Stimulated activated CD4-positive, alpha-beta T cell treated with anti-CD3 and anti-CD28 coated beads, Interleukin-2, amount 100 ng/mL, for 4 hours (primary cell): ENCODE results near the gene CDH5.

Source experiments
- DNase-seq: peaks from one replicate; pipeline ENCODE4 v3.0.0-alpha.2; 2020; ENCODE audit warnings: low read depth

The CDH5 gene

DNA sequence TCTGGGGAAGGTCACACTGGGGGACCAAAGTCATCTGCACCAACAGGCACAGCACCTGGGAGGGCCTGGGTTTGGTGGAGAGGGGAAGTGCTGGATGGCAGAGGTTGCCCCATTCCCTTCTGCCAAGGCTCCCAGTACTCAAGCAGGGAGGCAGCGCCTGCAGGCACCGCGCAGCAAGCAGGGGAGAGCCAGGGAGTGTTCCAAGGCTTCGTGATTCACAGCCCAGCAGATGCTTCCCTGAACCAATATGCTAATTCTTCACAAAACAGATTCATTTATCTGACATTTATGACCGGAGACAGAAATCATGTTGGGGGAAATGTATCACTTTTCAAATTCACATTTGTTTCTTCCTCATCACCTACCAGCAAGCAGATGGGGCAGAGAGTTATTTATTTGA lies 13.4 kb upstream of the CDH5 start:
- no peak for DNase-seq

DNA sequence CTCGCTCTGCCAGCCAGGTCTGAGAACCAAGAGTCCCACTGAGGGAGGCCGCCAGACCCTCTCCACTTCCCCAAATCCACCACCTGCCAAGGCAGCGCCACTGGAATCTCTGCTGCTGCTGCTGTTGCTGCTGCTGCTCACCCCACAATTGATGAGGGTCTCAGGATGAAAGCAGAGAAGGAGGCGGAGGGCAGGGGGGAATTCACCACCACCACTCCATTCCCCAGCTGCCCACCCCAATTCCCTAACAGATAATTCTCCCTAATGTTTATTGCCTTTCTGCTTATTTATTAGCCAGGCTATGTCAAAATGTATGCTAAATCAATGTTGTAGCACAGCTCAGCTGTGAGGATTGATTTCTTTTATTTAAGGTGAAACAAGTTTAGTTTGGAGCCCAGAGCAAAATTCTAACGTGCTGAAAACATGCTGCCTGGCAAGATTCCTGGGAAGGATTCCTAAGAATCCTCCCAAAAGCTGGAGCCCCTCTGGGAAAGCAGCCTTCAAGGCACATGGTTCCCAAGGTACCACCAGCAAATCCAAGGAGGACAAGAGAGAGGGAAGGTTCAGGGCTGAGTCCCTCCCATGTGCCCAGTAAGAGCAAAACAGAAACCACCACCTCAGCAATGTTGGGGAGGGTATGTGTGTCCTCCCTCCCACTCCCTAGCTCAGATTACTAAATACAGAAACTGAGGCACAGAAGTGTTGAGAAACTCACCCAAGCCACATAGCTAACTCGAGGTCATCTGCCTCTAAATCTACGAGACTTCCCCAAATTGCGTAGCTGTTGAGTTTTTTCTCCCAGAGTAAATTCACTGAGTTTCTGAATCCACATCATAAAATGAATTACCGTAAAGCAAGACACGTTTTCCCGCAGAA lies 12.2 kb upstream of the CDH5 start:
- DNase-seq: no peak

DNA sequence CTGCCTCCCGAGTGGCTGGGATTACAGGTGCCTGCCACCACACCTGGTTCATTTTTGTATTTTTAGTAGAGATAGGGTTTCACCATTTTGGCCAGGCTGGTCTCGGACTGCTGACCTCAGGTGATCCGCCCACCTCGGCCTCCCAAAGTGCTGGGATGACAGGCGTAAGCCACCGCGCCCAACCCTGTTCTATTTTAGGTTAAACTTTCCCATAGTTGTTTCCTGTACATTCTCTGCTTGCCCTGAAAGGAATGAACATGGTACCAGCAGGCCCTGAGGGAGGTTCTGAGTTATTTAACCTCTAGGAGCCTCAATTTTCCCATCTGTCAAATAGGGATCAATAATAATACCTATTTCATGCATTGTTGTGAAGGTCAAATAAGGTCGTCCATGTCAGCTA lies 11.0 kb upstream of the CDH5 start:
- DNase-seq: no peak

DNA sequence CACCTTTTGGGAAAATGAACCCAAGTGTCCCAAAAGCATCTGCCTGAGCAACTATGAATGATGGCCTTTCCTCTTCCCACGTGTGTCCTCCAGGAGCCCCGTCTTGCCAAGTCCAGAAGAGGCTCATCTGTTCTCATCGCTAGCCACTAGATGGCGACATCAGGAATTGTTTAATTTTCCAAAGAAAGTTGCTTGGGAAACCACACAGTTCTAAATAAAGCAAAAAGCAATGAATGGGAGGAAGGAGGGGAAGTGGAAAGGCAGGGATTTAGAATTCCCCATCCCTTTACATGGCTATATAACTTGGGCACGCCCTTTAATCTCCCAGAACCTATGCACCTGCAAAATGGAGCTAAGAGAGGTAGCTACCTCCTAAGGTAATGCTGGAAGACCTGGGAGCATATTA lies 9.0 kb upstream of the CDH5 start:
- DNase-seq: peak; percentile 6

DNA sequence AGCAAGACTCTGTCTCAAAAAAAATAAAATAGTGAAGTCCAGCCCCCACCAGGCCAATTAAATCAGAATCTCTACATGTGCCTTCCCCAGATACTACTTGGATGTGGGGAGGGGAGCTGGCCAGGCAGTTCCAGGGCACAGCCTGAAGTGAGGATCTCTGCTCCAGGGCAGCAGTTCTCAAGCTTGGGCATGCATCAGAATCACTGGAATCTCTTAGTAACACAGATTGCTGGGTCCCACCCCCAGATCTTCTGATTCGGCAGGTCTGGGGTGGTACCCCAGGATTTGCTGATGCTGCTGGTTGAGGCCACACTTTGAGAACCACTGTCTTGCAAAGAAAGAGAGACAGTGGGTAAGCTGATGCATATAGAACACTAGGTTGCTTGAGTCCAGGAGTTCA lies 8.3 kb upstream of the CDH5 start:
- no peak for DNase-seq

DNA sequence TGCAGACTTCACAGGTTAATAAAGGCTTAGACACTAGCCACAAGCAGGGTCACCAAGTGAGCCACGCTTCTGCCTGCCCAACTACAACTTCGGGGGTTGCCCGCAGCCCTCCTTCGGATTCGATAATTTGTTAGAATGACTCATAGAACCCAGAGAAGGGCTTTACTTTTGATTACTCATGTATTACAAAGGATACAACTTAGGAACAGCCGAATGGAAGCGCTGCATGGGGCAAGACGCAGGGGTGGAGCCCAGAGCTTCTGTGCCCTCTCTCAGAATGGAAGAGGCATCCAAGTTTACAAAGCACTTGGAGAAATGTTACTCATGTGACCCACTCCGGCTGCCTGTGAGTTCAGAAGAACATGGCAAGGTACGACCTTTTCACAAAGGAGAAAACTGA lies 7.5 kb upstream of the CDH5 start:
- no peak for DNase-seq

DNA sequence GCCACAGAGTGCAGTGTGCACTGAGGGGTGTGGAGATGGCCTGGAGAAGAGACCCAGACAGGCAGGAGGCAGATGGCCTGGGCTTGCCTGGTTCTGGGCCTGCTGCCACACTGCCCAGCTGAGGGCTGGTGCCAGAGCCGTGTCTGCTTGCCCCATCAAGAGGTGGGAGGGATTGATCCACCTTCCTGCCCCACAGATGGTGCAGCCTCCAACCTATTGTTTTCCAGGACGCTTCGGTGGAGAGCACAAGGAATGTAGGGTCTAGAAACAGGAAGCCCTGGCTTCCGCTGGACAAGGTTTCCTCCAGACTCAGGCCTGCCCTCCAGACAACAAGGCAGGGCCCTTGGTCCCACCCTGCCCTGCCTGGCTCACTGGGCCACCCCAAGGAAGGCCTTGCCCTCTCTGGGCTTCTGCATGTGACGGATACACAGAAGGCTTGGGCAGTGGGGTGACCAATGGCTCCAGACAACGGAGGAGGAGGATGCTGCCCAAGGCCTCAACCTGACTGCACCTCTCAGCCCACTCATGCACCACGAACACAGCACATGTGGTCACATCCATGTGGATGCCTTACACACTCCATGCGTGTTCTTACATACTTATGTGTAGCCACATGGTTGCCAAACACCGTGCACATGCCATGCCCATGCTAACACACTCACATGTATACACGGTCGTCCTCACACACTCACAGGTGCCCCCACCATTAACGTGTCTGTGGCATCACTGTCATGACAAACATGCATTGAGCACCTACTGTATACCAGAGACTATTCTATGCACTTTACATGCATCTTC lies 6.5 kb upstream of the CDH5 start:
- DNase-seq: no peak

DNA sequence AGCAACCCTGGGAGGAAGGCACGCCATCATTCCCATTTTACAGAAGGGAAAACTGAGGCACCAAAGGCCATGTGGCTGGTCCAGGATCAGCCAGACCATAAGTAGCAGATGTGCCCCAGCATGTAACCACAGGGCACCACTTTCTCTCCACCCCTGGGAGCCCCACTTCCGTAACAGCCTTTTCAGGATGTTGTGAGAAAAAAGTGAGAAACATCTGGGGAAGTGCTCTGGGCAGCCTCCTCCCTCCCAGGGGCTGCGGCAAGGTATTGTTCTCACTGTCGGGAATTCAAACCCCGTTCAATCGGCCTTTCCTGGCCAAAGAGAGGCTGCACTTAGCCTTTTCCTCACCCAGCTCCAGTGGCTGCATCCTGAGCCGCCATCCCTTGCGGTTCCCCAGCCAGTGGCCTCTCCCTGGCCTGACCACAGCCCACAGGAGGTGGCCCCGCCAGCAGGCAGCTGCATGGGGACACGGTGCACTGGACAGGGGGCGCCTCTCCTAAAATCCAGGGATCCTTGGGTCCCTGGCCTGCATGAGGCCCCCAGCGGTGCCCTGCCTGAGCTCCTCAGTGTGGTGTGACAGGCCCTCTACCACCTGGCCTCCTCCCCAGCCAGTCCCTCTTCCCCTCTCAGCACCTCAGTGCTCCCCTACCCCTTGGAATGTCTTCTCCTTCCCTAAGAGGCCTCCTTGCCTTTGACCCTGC lies 5.7 kb upstream of the CDH5 start:
- DNase-seq: no peak

DNA sequence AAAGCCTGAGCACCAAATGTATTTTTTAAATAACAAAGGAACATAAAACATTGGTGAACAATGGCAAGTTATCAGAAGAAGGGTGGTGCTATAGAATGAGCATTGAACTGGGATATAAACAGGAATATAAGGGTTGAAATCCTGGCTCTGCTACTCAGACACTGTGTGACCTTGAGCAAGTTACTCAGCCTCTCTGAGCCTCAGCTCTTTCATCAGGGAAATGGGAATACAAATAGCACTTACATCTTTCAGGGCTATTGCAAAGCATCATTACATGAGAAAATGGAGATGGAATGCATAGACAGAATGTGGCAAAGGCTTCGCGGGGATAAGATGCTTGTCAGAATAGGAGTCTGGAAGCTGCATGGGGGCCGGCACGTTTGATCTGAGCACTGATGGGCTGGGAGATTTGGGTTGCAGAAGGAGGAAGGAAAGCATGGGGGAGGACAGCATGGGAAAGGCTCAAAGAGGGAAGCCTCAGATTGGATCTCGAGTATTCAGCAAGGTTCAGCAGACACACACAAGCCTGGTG lies 4.8 kb upstream of the CDH5 start:
- DNase-seq: no peak

DNA sequence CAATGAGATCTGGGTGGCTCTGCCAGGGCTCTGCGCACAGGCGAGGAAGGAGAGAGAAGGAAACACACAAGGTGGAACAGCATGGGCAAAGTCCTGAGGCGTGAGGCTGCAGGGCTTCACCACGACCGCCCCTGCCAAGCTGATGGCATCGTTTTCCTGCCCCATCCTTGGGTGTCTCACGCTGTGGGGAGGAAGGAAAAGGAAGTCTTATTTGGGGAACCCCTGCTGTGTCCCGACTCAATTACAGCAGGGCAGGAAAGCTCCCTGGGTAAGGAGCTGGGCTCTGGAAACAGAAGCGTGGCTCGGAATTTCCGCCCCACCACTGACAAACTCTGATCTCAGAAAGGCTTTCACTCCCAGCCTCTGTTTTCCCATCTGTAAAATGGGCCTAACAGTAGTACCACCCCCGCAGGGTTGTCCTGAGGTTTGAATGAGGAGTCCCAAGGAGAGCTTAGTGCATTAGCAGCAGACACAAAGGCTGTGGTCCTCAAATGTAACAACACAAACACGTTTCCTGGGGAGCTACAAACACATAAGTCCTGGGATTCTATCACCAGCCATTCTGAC lies 3.2 kb upstream of the CDH5 start:
- DNase-seq: no peak

DNA sequence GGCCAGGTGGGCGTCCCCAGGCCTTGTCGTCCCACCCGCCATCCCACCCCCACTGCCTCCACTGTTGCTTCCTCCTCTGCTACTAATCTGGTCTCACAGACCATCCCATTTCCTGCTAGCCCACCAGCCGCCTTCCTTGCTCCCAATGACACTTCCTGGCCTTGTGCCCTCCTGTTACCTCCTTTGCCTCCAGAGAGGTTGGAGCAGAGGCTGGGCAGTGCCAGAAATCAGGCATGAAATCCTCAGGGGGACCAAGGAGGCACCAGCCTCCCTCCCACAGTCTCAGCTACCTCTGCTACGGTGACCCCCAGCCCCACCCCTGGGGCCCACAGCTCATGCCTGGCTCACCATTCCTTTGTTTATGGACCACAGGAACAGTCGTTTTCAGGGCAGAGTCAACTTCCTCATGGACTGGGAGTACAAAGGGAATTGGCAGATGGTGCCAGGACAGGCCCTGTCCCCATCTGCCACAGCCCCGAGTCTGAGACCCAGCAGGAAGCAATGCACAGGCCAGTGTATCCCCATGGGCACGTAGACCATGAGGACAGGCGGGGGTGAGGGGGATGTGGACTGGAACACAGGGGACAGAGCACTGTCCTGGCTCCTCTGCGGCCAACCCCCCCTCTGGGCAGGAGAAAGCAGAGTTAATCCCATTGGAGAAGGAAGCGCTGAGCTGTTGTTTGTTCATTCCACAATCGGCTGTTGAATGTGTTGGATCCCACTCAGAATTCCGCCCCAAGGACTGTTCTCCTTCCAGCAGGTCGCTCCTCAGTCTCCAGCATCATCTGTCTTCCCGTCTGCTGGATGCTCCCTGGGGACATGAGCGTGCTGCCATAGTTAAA lies 2.2 kb upstream of the CDH5 start:
- no peak for DNase-seq

DNA sequence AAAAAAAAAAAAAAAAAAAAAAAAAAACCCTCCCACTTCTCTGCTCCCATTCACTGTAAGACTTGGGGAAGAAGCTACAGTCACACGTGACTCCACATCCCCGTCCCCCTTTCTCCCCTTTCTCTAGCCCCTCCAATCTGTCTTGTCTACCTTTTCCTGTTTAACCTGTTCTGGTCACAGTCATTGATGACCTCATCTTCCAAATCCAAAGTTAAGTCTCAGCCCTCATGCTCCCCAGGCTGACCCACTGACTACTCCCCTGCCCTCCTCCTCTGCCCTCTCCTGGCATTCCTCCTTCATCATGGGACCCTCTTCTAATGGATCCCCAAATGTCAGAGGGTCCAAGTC lies 1.6 kb upstream of the CDH5 start:
- no peak for DNase-seq

DNA sequence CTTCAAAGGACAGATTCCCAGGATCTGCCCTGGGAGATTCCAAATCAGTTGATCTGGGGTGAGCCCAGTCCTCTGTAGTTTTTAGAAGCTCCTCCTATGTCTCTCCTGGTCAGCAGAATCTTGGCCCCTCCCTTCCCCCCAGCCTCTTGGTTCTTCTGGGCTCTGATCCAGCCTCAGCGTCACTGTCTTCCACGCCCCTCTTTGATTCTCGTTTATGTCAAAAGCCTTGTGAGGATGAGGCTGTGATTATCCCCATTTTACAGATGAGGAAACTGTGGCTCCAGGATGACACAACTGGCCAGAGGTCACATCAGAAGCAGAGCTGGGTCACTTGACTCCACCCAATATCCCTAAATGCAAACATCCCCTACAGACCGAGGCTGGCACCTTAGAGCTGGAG lies 840 bp upstream of the CDH5 start:
- no peak for DNase-seq

DNA sequence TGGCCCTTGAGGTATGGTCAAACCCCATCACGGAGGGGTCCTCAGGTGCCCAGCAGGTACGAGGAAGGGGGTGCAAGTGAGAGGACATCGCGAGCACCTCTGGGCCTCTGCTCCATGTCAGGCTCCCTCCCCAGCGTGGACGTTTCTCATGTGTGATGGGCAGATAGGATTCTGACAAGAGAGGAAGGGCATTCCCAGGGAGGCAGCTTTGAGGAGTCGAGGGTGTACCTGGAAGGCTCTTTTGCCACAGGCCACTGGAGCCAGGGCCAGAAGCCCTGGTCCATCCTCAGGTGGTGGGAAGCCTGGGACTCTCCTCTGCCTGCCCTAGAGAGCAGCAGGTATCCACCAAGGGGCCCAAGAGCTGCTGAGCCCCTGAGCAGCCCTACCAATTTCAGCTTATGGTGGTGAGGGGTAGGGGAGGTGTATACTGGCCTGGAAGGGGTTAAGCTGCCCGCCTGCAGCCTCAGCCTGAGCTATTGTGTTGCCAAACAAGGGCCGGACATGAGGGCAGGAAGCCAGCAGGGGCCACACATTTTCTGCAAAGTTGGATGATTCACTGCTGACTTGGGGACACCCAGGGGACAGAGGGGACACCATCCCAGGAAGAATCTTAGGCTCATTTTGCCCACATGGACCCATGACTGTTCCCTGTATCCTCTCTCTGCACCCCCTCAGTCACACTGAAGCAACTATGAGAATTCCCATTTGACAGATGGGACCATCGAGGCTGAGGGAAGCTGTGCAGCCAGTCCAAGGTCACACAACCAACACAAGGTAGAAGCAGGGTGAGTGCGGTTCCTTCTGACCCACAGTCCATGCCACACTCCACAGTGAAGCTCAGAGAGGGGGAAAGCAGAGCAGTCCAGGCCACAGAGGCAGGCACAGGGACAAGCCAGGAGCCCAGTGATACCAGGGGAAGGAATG lies 1.7 kb downstream of the CDH5 start:
- no peak for DNase-seq

DNA sequence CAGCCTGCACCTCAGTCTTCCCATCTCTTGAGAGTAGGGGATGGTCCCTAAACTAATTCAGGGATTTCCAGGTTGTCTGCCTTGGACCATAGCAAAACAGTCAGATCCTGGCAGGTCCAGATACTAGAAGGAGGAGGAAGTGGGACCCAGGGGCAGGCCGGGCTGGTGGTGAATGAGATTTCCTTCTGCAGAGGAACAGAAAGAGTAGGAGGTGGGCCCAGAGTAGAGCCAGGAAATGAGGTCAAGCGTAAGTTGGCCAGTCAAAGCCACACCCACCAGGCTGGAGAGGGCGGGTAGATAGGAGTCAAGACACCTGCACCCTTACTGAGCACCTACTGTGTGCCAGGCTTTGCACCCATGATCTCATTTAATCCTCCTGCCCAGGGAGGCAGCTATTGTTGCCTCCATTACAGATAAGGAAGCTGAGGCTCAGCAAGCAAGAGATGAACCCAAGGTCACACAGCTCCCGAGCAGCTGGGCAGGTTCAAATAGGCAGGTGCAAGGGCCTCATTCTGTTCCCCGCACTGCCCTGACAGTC lies 2.6 kb downstream of the CDH5 start:
- no peak for DNase-seq

DNA sequence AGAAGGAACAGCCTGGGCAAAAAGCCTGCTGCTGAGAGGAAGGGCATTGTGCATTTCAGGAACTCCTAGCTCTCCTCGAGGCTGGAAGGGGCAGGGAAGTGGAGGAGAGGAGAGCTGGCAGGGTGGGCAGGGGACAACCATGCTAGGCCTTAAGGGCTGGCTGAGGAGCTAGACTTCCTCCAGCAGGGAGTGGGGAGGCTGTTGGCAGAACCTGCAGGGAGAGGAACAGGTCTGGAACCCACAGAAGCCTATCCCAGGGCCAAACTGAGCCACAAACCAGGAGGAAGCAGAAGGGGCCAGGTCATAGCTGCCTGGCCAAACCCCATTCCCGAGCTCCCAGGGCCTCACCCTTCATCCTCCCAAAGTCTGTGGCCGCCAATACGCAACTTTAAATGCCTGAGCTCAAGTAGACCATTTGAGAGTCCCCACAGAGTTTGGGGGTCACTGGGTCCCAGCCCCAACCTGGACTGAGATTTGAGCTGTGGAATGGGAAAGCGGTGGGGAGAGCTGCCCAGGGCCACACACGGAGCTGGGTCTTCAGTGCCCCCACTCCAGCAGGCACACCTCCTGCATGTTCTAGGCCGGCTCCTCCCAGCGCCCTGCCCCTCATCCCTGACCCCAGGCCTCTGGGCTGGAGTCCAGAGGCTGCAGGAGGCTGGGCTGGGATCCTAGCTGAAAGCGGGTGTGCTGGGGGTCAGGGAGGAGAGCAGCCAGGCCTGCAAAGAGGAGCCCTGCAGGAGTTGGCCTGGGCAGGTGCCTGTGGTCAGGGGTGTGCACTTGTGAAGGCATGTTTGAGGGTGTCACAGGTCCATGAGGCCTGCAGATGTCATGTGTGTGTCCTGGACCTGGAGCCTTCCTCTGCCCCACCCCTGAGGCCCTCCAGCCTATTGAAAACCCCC lies 4.5 kb downstream of the CDH5 start:
- DNase-seq: no peak

DNA sequence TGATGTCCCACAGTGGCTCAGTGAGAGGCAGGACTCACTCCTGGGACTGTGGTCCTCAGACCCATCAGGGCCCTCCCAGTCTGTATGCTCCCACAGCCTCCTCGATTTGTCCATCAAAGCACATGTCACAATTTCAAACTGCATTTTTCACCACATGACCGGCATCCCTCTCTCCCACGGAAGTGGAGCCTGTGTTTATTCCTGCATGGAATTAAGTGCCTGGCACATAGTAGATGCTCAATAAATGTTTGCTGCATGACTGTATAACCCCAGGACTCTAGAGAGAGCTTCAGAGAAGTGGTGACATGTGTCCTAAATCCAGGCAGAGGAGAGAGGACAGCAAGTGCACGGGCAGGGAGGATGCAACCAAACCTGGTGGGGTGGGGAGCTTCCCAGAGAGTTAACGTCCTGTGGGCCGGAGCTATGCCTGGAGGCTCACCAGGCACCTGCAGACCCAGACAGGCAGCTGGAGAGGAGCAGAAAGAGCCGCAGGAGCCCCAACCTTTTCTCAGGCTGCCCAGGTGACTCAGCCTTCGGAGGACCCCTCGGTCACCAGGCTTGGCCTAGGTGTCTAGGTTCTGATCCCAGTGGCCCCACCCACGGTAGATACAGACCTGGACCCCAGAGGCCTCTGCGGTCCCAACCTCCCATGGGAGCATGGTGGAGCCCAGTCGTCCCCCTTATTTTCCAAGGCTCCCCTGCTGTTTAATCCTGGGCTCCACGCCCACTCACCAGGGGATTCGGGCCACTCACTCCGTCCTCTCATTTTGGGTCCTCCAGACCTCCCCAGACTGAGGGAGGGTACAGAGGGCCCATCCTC lies 5.8 kb downstream of the CDH5 start:
- DNase-seq: no peak

DNA sequence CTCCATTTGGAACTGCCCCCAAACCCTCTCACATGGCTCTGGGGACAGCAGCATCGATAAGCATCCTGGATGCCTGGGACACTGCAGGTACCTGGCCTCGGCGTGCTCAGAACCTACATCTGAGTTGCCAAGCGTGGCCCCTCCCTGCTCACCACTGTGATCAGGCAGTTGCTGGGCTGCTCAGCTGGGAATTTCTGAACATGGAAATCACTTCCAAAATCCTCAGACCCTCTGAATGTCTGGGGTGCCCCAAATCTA lies 6.3 kb downstream of the CDH5 start:
- DNase-seq: no peak
